Adrenal gland (tissue), 5 donors: ENCODE results near the gene HYAL4.

Experiments
- POLR2A ChIP-seq, 2 donors: fragments of 450-650 bp; IDR thresholded peaks; one replicate each; pipeline ENCODE4 v1.6.1; 2017; ENCODE audit warnings: antibody characterized with exemption in 2 of 2, mild to moderate bottlenecking in 2 of 2, moderate library complexity in 1 of 2
- TF ChIP-seq, protein P1 (sequence below), 6 experiments: fragments of 450-650 bp in 4 of 6; fragments of 200-600 bp in 2 of 6; sonication (generic) in 1 of 6; IDR thresholded peaks; 1 replicate in 5 of 6; 2 replicates in 1 of 6; pipeline versions ENCODE4 v1.5.1 to v1.8.0; 2016 to 2021; ENCODE audit warnings: antibody characterized with exemption in 6 of 6, mild to moderate bottlenecking in 2 of 6, moderate library complexity in 1 of 6
- donor health status: DM: no; HTN: no; CAD: no.

DNA sequence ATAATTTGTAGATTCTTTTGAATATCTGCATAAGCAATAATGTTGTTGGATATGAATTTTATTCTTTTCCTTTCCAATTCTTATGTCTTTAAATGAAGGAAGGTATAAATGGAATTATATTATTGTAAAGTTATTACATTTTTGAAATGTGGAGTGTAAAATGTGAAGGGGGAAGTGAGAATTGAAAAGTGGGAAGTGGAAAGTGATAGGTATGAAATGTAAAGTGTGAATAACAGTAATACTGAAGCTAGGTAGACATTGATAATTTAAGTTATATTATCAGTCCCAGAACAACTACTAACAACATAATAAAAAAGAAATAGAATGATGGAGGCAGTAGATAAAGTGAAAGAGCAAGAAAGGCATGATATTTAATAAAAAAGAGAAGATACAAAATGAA lies 39.7 kb upstream of the HYAL4 start:
- TF ChIP-seq, protein P1, sequence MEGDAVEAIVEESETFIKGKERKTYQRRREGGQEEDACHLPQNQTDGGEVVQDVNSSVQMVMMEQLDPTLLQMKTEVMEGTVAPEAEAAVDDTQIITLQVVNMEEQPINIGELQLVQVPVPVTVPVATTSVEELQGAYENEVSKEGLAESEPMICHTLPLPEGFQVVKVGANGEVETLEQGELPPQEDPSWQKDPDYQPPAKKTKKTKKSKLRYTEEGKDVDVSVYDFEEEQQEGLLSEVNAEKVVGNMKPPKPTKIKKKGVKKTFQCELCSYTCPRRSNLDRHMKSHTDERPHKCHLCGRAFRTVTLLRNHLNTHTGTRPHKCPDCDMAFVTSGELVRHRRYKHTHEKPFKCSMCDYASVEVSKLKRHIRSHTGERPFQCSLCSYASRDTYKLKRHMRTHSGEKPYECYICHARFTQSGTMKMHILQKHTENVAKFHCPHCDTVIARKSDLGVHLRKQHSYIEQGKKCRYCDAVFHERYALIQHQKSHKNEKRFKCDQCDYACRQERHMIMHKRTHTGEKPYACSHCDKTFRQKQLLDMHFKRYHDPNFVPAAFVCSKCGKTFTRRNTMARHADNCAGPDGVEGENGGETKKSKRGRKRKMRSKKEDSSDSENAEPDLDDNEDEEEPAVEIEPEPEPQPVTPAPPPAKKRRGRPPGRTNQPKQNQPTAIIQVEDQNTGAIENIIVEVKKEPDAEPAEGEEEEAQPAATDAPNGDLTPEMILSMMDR (IDR thresholded peaks at IDR 0.05): no peak
- no peak for TF ChIP-seq POLR2A (IDR thresholded peaks at IDR 0.05)
